ENCODE data around the gene HHATL. TPM values are rescaled to one million over a fixed set of nuclear protein-coding genes. Genes with fewer than 3 reads are reported as not detected.
A peak's percentile ranks its signal among the peaks of the same experiment; 100 is the strongest.

The HHATL gene
- total RNA-seq, 1 donor from 2014 or later: not detected

DNA sequence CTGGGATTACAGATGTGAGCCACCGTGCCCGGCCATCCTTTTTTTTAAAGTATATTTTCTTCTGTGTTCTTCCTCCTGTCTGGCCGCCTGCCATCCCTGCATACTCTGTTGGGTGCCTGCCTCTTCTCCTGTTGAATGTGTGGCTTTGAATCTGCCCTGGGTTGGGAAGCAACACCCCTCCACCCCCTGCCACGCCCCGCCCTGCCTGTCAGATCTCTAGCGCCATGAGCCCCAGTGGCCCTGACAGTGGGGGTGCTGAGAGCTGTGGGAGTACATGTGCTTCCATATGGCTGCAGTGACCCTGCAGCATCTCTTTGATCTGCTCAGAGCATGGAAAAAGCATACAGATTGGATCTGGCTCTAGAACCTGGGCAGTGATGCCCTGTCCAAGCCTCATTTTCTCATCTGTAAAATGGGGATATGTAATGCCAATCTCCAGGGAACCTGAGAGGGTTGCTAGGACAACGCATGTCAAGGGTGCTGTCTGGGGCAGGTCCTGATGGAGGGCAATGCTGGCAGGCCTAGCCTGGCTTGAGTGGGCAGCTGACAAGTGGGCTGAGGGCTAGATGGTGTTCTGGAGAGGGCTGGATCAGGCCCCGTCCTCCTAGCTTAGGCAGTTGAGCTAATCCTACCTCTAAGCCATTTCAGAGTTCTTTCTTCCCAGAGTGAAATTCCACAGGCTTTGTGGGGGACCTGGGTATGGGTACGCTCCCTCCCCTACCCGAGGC lies 46.6 kb upstream of the HHATL start:
- no peak for TF ChIP-seq CTCF (IDR thresholded peaks at IDR 0.05; ENCODE audit: unreplicated experiment)
- no peak for DNase-seq (ENCODE audit: low spot score, unreplicated experiment)

GRCh38 chr3:42747581-42747980 lies 45.0 kb upstream of the HHATL start:
- TF ChIP-seq CTCF (IDR thresholded peaks at IDR 0.05; ENCODE audit: unreplicated experiment): no peak
- Mint-ChIP-seq H3K27ac (no peak overlapping the region), H3K9me3 (ENCODE audit: low read depth) (no peaks in the 10 kb centered on the region), H3K4me1 (ENCODE audit: low read depth) (peaks cover 13% of the 10 kb centered on the region), H3K36me3 (ENCODE audit: insufficient read depth) (no peaks in the 10 kb centered on the region), H3K27me3 (no peaks in the 10 kb centered on the region), H3K4me3 (ENCODE audit: low read depth) (no peak overlapping the region)
- DNase-seq (ENCODE audit: low spot score, unreplicated experiment): no peak

More for the DNA sequence above, 46.6 kb upstream of the HHATL start:
- Mint-ChIP-seq H3K27ac (no peak overlapping the region), H3K4me3 (ENCODE audit: low read depth) (no peak overlapping the region), H3K4me1 (ENCODE audit: low read depth) (peaks cover 13% of the 10 kb centered on the region), H3K36me3 (ENCODE audit: insufficient read depth) (no peaks in the 10 kb centered on the region), H3K27me3 (no peaks in the 10 kb centered on the region), H3K9me3 (ENCODE audit: low read depth) (no peaks in the 10 kb centered on the region)

GRCh38 chr3:42746455-42747450 lies 44.2 kb upstream of the HHATL start:
- DNase-seq (ENCODE audit: low spot score, unreplicated experiment): no peak
- Mint-ChIP-seq H3K4me1 (ENCODE audit: low read depth) (peaks cover 13% of the 10 kb centered on the region), H3K36me3 (ENCODE audit: insufficient read depth) (no peaks in the 10 kb centered on the region), H3K4me3 (ENCODE audit: low read depth) (no peak overlapping the region), H3K27me3 (no peaks in the 10 kb centered on the region), H3K9me3 (ENCODE audit: low read depth) (no peaks in the 10 kb centered on the region), H3K27ac (peak overlapping the region; percentile 79)
- TF ChIP-seq CTCF (IDR thresholded peaks at IDR 0.05; ENCODE audit: unreplicated experiment): no peak

- TF ChIP-seq CTCF (IDR thresholded peaks at IDR 0.05; ENCODE audit: unreplicated experiment): no peak
- no peak for DNase-seq (ENCODE audit: low spot score, unreplicated experiment)
- Mint-ChIP-seq H3K27ac (peak overlapping the region; percentile 49), H3K4me1 (ENCODE audit: low read depth) (peaks cover 13% of the 10 kb centered on the region), H3K36me3 (ENCODE audit: insufficient read depth) (no peaks in the 10 kb centered on the region), H3K27me3 (no peaks in the 10 kb centered on the region), H3K4me3 (ENCODE audit: low read depth) (no peak overlapping the region), H3K9me3 (ENCODE audit: low read depth) (no peaks in the 10 kb centered on the region)
Measured at GRCh38 chr3:42745776-42746454, 43.3 kb upstream of the HHATL start.

DNA sequence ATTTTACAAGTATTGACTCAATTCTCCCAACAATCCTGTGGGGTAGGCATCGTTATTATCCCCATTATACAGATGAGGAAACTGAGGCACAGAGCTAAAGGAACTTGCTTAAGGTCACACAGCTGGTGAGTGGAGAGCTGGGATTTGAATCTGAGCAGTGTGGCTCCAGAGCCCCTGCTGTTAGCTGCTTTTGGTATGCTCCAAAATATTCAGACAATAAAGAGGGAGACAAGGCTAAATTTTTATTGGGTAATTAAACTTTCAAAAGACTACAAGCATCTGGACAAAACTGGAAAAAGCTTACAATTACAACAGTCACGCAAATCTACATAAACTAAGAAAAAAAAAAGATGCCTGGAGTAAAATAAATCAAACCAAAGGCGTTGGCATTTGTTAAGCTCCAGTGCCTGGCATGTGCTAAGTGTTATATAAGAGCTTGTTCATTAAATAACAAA lies 42.7 kb upstream of the HHATL start:
- Mint-ChIP-seq H3K9me3 (ENCODE audit: low read depth) (no peaks in the 10 kb centered on the region), H3K27me3 (no peaks in the 10 kb centered on the region), H3K36me3 (ENCODE audit: insufficient read depth) (no peaks in the 10 kb centered on the region), H3K4me1 (ENCODE audit: low read depth) (peaks cover 13% of the 10 kb centered on the region), H3K4me3 (ENCODE audit: low read depth) (no peak overlapping the region), H3K27ac (no peak overlapping the region)
- no peak for TF ChIP-seq CTCF (IDR thresholded peaks at IDR 0.05; ENCODE audit: unreplicated experiment)
- DNase-seq (ENCODE audit: low spot score, unreplicated experiment): no peak

Measured in progenitor cell of endocrine pancreas (in vitro differentiated cells).